ENCODE results near the gene PTPRU. TPM values are rescaled to one million over a fixed set of nuclear protein-coding genes. Genes with fewer than 3 reads are reported as not detected.

Gene PTPRU
- total RNA-seq, 1 experiment from 2014 or later, result 31.4 TPM

- DNase-seq, result no peak
- no peaks in the 10 kb centered on the region for H4K20me1 ChIP-seq (ENCODE audit: insufficient read depth)
- ChIA-PET CTCF (no interaction called here), POLR2A (ENCODE audit: unreplicated experiment) (no interaction called here)
- H2AFZ ChIP-seq, result no peak overlapping the region
- peaks cover 48% of the 10 kb centered on the region for H3K27me3 ChIP-seq (ENCODE audit: insufficient read depth, low read depth)
- H3K36me3 ChIP-seq (ENCODE audit: low read depth), result no peaks in the 10 kb centered on the region
- intact Hi-C loops (cut with micrococcal nuclease; ENCODE audit: unreplicated experiment), result no loop called here
- no peak overlapping the region for H3K4me2 ChIP-seq
- TF ChIP-seq EZH2 (IDR thresholded peaks at IDR 0.05; ENCODE audit: low read depth), result no peak
- TF ChIP-seq, protein P1, sequence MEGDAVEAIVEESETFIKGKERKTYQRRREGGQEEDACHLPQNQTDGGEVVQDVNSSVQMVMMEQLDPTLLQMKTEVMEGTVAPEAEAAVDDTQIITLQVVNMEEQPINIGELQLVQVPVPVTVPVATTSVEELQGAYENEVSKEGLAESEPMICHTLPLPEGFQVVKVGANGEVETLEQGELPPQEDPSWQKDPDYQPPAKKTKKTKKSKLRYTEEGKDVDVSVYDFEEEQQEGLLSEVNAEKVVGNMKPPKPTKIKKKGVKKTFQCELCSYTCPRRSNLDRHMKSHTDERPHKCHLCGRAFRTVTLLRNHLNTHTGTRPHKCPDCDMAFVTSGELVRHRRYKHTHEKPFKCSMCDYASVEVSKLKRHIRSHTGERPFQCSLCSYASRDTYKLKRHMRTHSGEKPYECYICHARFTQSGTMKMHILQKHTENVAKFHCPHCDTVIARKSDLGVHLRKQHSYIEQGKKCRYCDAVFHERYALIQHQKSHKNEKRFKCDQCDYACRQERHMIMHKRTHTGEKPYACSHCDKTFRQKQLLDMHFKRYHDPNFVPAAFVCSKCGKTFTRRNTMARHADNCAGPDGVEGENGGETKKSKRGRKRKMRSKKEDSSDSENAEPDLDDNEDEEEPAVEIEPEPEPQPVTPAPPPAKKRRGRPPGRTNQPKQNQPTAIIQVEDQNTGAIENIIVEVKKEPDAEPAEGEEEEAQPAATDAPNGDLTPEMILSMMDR (conservative IDR thresholded peaks at IDR 0.05), result no peak
- no peak overlapping the region for H3K27ac ChIP-seq
- no peaks in the 10 kb centered on the region for H3K79me2 ChIP-seq (ENCODE audit: low read depth)
- BruUV-seq (replicated peaks), result no TSS peak
- H3K9me3 ChIP-seq (ENCODE audit: insufficient read depth, low read depth), result no peaks in the 10 kb centered on the region
- H3K4me3 ChIP-seq, result no peak overlapping the region
- H3K4me1 ChIP-seq (replicated peaks; ENCODE audit: insufficient read depth), result no peaks in the 10 kb centered on the region
- no peaks in the 10 kb centered on the region for H3F3A ChIP-seq (ENCODE audit: insufficient read depth, low read depth)
- no peaks in the 10 kb centered on the region for H3K9me2 ChIP-seq (ENCODE audit: insufficient read depth)
Measured at GRCh38 chr1:29363536-29363935, 127.2 kb downstream of the PTPRU start.

- H3K4me3 ChIP-seq, result no peak overlapping the region
- H3K4me2 ChIP-seq, result no peak overlapping the region
- H3K9me3 ChIP-seq (ENCODE audit: insufficient read depth, low read depth), result no peaks in the 10 kb centered on the region
- H3K36me3 ChIP-seq (ENCODE audit: low read depth), result no peaks in the 10 kb centered on the region
- H2AFZ ChIP-seq, result no peak overlapping the region
- BruUV-seq (replicated peaks), result no TSS peak
- intact Hi-C loops (cut with micrococcal nuclease; ENCODE audit: unreplicated experiment), result no loop called here
- no peaks in the 10 kb centered on the region for H4K20me1 ChIP-seq (ENCODE audit: insufficient read depth)
- H3K4me1 ChIP-seq (replicated peaks; ENCODE audit: insufficient read depth), result no peaks in the 10 kb centered on the region
- DNase-seq, result no peak
- peaks cover 46% of the 10 kb centered on the region for H3K27me3 ChIP-seq (ENCODE audit: insufficient read depth, low read depth)
- no peaks in the 10 kb centered on the region for H3K9me2 ChIP-seq (ENCODE audit: insufficient read depth)
- TF ChIP-seq EZH2 (IDR thresholded peaks at IDR 0.05; ENCODE audit: low read depth), result no peak
- TF ChIP-seq, protein P1 (conservative IDR thresholded peaks at IDR 0.05), result no peak
- ChIA-PET CTCF (no interaction called here), POLR2A (ENCODE audit: unreplicated experiment) (no interaction called here)
- H3F3A ChIP-seq (ENCODE audit: insufficient read depth, low read depth), result no peaks in the 10 kb centered on the region
- H3K27ac ChIP-seq, result no peak overlapping the region
- no peaks in the 10 kb centered on the region for H3K79me2 ChIP-seq (ENCODE audit: low read depth)
Measured at GRCh38 chr1:29364101-29364678, 127.9 kb downstream of the PTPRU start.

DNA sequence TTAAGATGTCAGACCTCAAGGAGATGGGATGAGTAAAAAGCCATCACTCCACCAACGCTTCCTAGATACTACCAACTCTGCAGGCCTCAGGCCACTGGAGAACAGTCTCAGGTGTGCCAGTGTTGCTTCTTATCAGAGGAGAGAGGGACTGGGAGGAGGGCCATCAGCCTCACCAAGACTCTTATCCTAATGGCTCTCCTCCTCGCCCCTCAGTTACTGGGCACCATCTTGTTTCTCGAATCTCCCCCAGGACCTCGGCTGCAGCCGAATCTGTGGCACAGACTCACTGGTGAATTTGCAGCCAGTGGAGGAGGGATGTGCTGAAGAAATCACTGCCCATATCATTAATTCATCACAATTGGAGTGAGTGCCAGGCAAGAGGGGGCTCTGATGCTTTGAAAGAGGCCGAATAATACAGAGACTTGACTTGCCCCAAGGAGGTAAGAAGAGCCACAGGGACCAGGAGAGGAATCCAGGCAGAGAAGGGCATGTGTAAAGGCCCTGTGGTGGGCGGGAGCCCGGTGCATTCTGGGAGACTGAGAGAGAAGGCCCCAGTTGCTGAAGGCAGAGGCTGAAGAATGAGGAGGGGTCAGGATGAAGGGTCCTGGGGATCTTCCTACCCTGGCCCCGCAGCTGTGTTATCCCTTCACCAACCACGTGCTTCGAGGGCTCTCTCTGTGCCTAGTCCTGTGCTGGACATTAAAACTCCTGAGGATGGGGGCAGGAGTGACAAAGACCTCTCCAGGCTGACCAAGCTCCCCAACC, 129.8 kb downstream of the PTPRU start:
- TF ChIP-seq, protein P1 (conservative IDR thresholded peaks at IDR 0.05), result no peak
- no peak for TF ChIP-seq EZH2 (IDR thresholded peaks at IDR 0.05; ENCODE audit: low read depth)
- no peak overlapping the region for H3K27ac ChIP-seq
- no peaks in the 10 kb centered on the region for H3K9me3 ChIP-seq (ENCODE audit: insufficient read depth, low read depth)
- no peak overlapping the region for H3K4me3 ChIP-seq
- no peak overlapping the region for H2AFZ ChIP-seq
- no peak overlapping the region for H3K4me2 ChIP-seq
- H3K27me3 ChIP-seq (ENCODE audit: insufficient read depth, low read depth), result peaks cover 59% of the 10 kb centered on the region
- intact Hi-C loops (cut with micrococcal nuclease; ENCODE audit: unreplicated experiment), result no loop called here
- no peaks in the 10 kb centered on the region for H3F3A ChIP-seq (ENCODE audit: insufficient read depth, low read depth)
- H3K79me2 ChIP-seq (ENCODE audit: low read depth), result no peaks in the 10 kb centered on the region
- POLR2A ChIA-PET (ENCODE audit: unreplicated experiment), result no interaction called here
- CTCF ChIA-PET, result no interaction called here
- H3K4me1 ChIP-seq (replicated peaks; ENCODE audit: insufficient read depth), result no peaks in the 10 kb centered on the region
- no peaks in the 10 kb centered on the region for H4K20me1 ChIP-seq (ENCODE audit: insufficient read depth)
- no peaks in the 10 kb centered on the region for H3K36me3 ChIP-seq (ENCODE audit: low read depth)
- no peaks in the 10 kb centered on the region for H3K9me2 ChIP-seq (ENCODE audit: insufficient read depth)
- no TSS peak for BruUV-seq (replicated peaks)
- DNase-seq, result no peak

Data from PC-9 (cell line).